Hepatic stellate cell (primary cell): Measurements from ENCODE around the gene ZNF143.
"Not testable (repeated sequence)": the region's sequence is repeated elsewhere in the genome, so short reads cannot be mapped to it uniquely, and the experiment has no call there.

Source experiments
- DNase-seq: peaks from one replicate; pipeline ENCODE4 v3.0.0; 2011; ENCODE audit warnings: low spot score

ZNF143 gene

GRCh38 chr11:9460322-9461062, at the start of gene ZNF143:
TSS of gene ZNF143 (plus strand) at chr11:9461012. CDS start at chr11:9471309, 10,297 bp downstream.
- peak; percentile 97 for DNase-seq

GRCh38 chr11:9428706-9429105, 32.1 kb upstream of the ZNF143 start:
- DNase-seq = no peak

DNA sequence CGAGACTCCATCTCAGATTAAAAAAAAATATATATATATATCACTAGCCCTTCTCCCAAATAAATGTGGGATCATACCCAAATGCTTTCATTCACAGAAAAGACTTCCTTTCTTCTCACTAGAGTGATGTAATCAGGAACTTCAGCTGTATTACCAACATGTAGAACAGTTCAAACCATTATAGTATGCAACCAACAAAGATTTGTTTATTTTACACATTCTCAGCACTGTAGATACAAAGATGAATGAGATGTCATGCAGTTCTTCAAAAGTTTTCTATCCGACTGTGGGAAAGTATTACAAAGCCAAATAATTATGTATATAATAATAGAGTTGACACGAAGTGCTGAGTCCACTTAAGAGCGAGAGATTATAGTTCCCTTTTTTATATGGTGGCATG, 22.2 kb upstream of the ZNF143 start:
- no peak for DNase-seq

DNA sequence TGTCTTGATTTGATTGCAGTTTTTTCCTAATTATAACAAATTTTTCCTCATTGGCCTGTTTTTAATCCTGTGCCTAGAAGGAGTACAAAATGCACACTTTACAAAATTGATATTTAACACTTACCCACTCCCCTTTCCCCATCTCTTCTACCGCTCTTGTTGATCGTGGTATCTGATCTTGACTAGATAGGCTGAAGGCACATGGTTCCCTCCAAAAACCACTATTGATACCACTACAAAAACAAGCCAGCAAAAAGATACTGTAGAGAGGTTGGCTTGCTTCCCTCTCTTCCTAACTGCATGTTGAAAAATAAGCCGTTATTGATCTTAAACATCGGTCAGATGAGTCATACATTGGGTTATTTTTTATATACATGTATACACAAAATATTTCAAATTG, 14.6 kb upstream of the ZNF143 start:
- no peak for DNase-seq

GRCh38 chr11:9448576-9449352, 12.0 kb upstream of the ZNF143 start:
- no peak for DNase-seq

GRCh38 chr11:9452023-9452422, 8.8 kb upstream of the ZNF143 start:
- DNase-seq = not testable (repeated sequence)

DNA sequence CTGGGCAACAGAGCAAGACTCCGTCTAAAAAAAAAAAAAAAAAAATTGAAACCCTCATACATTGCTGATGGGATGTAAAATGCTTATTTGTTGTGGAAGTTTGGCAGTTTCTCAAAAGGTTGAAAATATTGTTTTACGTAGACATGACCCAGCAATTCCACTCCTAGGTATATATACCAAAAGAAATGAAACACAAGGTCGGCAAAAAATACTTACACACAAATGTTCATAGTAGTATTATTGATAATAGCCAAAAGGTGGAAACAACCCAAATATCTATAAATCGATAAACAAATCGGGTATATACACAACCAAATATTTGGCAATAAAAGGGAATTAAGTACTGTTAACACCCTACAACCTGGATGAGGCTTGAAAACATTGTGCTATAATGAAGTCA, 5.1 kb upstream of the ZNF143 start:
- DNase-seq = no peak

DNA sequence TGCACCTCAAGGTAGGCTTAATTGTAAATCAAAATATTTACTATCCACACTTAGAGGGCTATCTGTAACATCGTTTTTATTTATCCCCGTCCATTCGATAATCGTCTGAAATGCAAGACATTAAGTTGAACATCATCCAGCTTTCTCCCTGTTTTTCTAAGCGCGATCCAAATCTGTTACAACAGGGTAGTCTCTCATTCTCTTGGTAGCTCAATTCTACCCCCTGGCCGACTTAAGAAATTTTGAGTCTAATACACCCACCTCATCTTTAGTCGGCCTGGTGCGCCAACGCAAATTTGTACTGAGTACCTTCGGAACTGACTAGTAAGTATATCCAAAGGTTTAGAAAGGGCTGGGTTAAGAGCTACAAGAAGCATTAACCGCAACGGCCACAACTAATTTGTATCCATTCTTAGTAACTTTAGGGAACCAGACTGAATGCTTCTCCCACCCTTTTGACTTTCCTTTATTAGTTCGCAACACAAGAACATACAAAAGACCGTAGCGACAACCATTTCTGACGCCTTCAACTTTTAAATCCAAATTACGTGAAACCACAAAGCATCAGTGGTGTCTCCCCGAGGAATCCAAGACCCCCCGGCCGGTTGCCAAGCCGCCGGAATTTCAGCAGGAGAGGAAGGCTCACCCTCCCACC, 1.0 kb upstream of the ZNF143 start:
- DNase-seq = peak; percentile 26

DNA sequence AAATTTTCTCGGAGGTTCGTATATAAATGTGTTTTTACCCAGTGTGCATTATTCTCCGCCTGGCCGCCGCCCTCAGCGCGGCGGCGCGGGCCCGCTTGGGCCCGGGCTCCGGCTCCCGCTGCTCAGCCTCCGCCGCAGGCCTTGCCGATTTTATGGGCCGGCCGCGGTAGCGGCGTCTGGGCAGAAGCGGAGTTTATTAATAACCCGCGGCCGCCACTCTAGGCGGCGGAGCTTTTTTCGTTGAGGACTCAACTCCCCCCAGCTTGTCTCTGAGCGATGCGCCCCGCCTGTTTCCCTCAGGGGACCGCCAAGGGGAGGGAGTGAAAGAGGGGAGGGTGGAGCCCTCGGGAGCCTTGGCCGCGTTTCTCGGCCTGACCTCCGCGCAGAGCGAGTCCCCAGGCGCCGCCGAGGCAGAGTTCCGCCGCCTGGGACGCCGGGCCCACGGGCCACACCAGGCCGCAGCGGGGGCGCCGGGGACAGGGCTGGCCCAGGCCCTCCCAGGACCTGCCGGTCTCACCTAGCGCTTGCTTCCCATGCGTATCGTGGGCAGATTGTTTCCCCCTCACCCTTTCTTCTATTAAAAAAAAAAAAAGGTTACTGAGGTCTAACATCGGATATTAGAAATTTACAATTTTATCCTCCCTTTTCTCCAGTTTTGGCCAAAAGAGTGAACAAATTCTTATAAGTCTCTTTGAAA, 399 bp downstream of the ZNF143 start:
- DNase-seq = peak; percentile 90

DNA sequence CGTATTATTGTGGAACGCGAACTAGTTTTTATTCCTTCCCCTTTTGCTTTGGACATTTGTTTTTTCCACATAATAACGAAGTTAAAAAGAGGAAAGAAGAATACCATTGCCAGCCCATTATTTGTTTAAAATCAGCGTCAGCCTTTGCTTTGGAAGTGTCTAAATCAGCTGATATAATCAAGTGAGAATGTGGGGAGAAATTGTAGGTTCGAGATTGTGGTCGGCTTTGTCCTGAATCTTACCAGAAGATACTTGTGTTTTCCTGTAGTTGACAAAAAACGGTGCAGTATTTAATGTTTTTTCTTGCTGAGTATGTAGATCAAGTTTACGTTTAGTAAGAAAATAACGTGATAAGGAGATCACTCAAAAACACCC, 935 bp downstream of the ZNF143 start:
- peak; percentile 14 for DNase-seq

DNA sequence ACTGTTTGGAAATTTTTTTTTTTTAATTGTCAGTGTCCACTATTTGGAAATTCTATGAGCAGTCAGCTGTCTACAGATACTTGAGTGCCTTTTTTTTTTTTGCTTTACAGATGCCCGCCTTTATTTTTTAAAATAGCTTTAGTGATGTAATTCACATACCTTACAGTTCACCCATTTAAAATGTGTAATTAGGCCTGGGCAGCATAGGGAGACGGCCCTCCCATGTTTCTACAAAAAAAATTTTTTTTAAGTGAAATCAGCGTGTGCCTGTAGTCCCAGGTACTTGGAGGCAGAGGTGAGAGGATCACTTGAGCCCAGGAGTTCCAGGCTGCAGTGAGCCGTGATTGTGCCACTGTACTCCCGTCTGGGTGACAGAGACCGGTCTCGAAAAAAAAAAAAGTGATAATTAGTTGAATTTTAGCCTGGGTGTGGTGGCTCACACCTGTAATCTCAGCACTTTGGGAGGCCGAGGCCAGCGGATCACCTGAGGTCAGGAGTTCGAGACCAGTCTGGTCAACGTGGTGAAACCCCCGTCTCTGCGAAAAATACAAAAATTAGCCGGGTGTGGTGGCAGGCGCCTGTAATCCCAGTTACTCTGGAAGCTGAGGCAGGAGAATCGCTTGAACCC, 1.5 kb downstream of the ZNF143 start:
- DNase-seq = peak; percentile 20

GRCh38 chr11:9462806-9463537, 2.2 kb downstream of the ZNF143 start:
- DNase-seq = no peak

- DNase-seq = no peak
Observed at GRCh38 chr11:9470765-9471164, 10.0 kb downstream of the ZNF143 start.

GRCh38 chr11:9473408-9473807, 12.6 kb downstream of the ZNF143 start:
- no peak for DNase-seq

- no peak for DNase-seq
Observed at GRCh38 chr11:9479899-9480298, 19.1 kb downstream of the ZNF143 start.

GRCh38 chr11:9489080-9489765, 28.4 kb downstream of the ZNF143 start:
- peak; percentile 69 for DNase-seq

DNA sequence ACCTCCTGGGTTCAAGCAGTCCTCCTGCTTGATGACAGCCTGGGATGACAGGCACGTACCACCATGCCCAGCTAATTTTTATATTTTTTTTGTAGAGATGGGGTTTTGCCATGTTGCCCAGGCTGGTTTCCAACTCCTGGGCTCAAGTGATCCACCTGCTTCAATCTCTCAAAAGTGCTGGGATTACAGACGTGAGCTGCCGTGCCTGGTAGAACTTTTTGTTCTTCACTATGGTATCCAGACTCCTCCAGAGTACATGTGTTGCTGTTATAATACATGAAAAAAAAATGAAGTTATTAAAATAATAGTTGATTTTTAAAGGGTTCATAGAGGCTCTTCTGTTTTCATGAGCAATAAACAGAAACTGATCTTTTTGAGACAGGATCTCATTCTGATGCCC, 29.6 kb downstream of the ZNF143 start:
- DNase-seq = no peak

GRCh38 chr11:9493492-9493891, 32.7 kb downstream of the ZNF143 start:
- DNase-seq = no peak

- DNase-seq = no peak
Observed at GRCh38 chr11:9494316-9494715, 33.5 kb downstream of the ZNF143 start.

DNA sequence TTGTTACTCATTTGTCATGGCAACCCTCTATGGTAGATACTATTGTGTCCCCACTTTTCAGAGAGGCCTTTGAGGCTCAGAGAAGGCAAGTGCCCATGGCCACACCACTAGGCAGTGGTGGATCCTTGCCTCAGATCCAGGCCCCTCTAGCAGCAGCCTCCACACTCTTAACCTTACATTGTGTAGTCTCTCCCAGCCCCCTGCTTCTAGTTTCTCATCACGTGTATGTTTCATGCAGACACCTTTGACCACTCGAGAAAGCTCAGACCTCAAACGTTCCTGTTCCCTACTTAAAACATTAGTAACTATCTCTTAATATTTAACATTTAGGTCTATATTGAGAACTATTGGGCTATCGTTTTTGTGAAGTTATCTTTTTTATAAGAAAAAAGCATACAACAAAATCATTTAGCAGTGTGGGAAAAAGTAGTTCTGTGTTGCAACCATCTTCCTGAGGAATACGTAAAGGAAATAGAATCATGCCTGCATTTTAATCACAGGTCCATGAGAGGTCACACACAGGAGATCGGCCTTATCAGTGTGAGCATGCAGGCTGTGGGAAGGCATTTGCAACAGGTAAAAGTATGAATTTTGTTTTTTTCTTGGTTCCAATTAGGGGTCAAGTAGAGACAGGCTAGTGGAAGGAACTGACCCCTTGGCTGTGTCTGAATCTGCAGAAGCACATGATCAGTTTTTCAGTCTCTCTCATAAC, 35.1 kb downstream of the ZNF143 start:
- DNase-seq = no peak
